Measurements from ENCODE around the gene ATP8A1. TPM values are rescaled to one million over a fixed set of nuclear protein-coding genes. Genes with fewer than 3 reads are reported as not detected.
A peak's percentile ranks its signal among the peaks of the same experiment; 100 is the strongest.

Gene ATP8A1
- total and polyA plus RNA-seq, 2 of the 4 experiments (the other 2 are of a cell fraction), result 0.12 to 0.36 TPM

- no peak overlapping the region for H3K4me2 ChIP-seq (ENCODE audit: low read depth, low read length)
- H2AFZ ChIP-seq (replicated peaks; ENCODE audit: low read length, poor library complexity), result no peak overlapping the region
- H3K9ac ChIP-seq (ENCODE audit: low read depth, low read length), result no peak overlapping the region
- H3K23ac ChIP-seq (ENCODE audit: low read depth, low read length), result no peak overlapping the region
- no peaks in the 10 kb centered on the region for H4K20me1 ChIP-seq (ENCODE audit: insufficient read depth, low read length)
- dilution Hi-C loops (cut with HindIII; ENCODE audit: low sequenced_read_pairs, unreplicated experiment), result no loop called here
- TF ChIP-seq RFX5 (IDR thresholded peaks at IDR 0.05; ENCODE audit: low read depth, low read length), result no peak
- H2BK120ac ChIP-seq (ENCODE audit: low read depth, low read length), result no peak overlapping the region
- intact Hi-C loops (cut with micrococcal nuclease), result no loop called here
- 0% methylated on average over 1 of the region's 2 CpGs; no CpG with 5 or more reads in 1 of the 2 experiments for WGBS, 2 experiments (ENCODE audit: extremely low coverage in 2 of 2, insufficient read length in 1 of 2)
- H3K4me1 ChIP-seq (ENCODE audit: control insufficient read depth, insufficient read depth, low read length), result no peaks in the 10 kb centered on the region
- no peaks in the 10 kb centered on the region for H3K9me3 ChIP-seq (ENCODE audit: control insufficient read depth, insufficient read depth, low read length)
- H3K36me3 ChIP-seq (ENCODE audit: control insufficient read depth, insufficient read depth, low read length), result no peaks in the 10 kb centered on the region
- no peaks in the 10 kb centered on the region for H3K79me1 ChIP-seq (ENCODE audit: low read depth in 1 of 2, low read length in 2 of 2)
- H2BK20ac ChIP-seq (ENCODE audit: low read depth, low read length), result no peak overlapping the region
- ATAC-seq (ENCODE audit: low read depth) (0 out of 2 replicates have a peak, but pooled peaks have one; percentile 44), DNase-seq (no peak)
- H3K9me1 ChIP-seq (ENCODE audit: insufficient read depth, low read length), result no peaks in the 10 kb centered on the region
- in situ Hi-C loops (cut with MboI; ENCODE audit: low sequenced_read_pairs), result no loop called here
- no peak overlapping the region for H4K8ac ChIP-seq (ENCODE audit: low read depth in 2 of 2, low read length in 2 of 2)
- no peak overlapping the region for H3K4me3 ChIP-seq (ENCODE audit: insufficient read depth, low read depth, low read length)
- CTCF ChIA-PET, result interaction anchor here (0.5 to 0.7 kb wide), 2 partner anchors 95 to 271 kb away, joined by 3 read pairs; no protein-coding TSS in a partner anchor
- no peak overlapping the region for H4K91ac ChIP-seq (ENCODE audit: insufficient read depth, low read depth, low read length)
- no peak overlapping the region for H2AK9ac ChIP-seq (replicated peaks; ENCODE audit: low read depth, low read length, poor library complexity)
- no peak overlapping the region for H2AK5ac ChIP-seq (ENCODE audit: low read depth, low read length)
- H3K56ac ChIP-seq (ENCODE audit: extremely low read depth, insufficient read depth, low read length), result no peak overlapping the region
- no peak overlapping the region for H3K4ac ChIP-seq (ENCODE audit: low read depth, low read length)
- BruUV-seq (replicated peaks), result no TSS peak
- POLR2A ChIA-PET (ENCODE audit: unreplicated experiment), result no interaction called here
- no peak overlapping the region for H4K5ac ChIP-seq (ENCODE audit: low read depth, low read length)
- no peak overlapping the region for H3K14ac ChIP-seq (replicated peaks; ENCODE audit: low read depth, low read length)
- H2BK15ac ChIP-seq (ENCODE audit: low read depth, low read length), result no peak overlapping the region
- H3K18ac ChIP-seq (ENCODE audit: low read depth, low read length), result no peak overlapping the region
- H3K27me3 ChIP-seq (ENCODE audit: control insufficient read depth, insufficient read depth, low read length), result no peaks in the 10 kb centered on the region
- H3K27ac ChIP-seq (ENCODE audit: insufficient read depth, low read length), result no peak overlapping the region
- no peak overlapping the region for H2BK5ac ChIP-seq (ENCODE audit: low read depth, low read length, poor library complexity, severe bottlenecking)
Measured at GRCh38 chr4:42466273-42466844, 190.5 kb downstream of the ATP8A1 start.

All from IMR-90 (cell line).